ENCODE data around the gene PIK3CD. TPM values are rescaled to one million over a fixed set of nuclear protein-coding genes. Genes with fewer than 3 reads are reported as not detected.

PIK3CD gene
- total and polyA plus RNA-seq, 9 donors, result 1.4 to 3.5 (median 2.2) TPM

- H3K9me3 ChIP-seq (replicated peaks; ENCODE audit: control insufficient read depth, low read depth, low read length), result no peaks in the 10 kb centered on the region
- H3K4me1 ChIP-seq (ENCODE audit: control insufficient read depth, insufficient read depth, low read length), result peaks cover 14% of the 10 kb centered on the region
- no peak for DNase-seq
- WGBS (ENCODE audit: insufficient coverage), result 93% methylated on average over 20 of the region's 29 CpGs
- H3K4me3 ChIP-seq (ENCODE audit: low read length), result no peak overlapping the region
- peaks cover 2% of the 10 kb centered on the region for H3K36me3 ChIP-seq (ENCODE audit: control insufficient read depth, insufficient read depth, low read length)
- no peaks in the 10 kb centered on the region for H3K27me3 ChIP-seq (ENCODE audit: control insufficient read depth, insufficient read depth, low read length)
- no peak overlapping the region for H3K27ac ChIP-seq (ENCODE audit: low read length)
These were observed 65.1 kb downstream of the PIK3CD start for GRCh38 chr1:9716404-9717192.

- H3K36me3 ChIP-seq (ENCODE audit: control insufficient read depth, insufficient read depth, low read length), result peaks cover 2% of the 10 kb centered on the region
- H3K4me3 ChIP-seq (ENCODE audit: low read length), result peak overlapping the region; percentile 23
- H3K4me1 ChIP-seq (ENCODE audit: control insufficient read depth, insufficient read depth, low read length), result peaks cover 14% of the 10 kb centered on the region
- H3K27me3 ChIP-seq (ENCODE audit: control insufficient read depth, insufficient read depth, low read length), result no peaks in the 10 kb centered on the region
- DNase-seq, result peak; percentile 82
- 15% methylated on average over 16 of the region's 25 CpGs for WGBS (ENCODE audit: insufficient coverage)
- H3K27ac ChIP-seq (ENCODE audit: low read length), result no peak overlapping the region
- no peaks in the 10 kb centered on the region for H3K9me3 ChIP-seq (replicated peaks; ENCODE audit: control insufficient read depth, low read depth, low read length)
These were observed 65.9 kb downstream of the PIK3CD start for GRCh38 chr1:9717193-9718005.

GRCh38 chr1:9718006-9718680 lies 66.6 kb downstream of the PIK3CD start:
- H3K9me3 ChIP-seq (replicated peaks; ENCODE audit: control insufficient read depth, low read depth, low read length), result peaks cover 4% of the 10 kb centered on the region
- no peaks in the 10 kb centered on the region for H3K27me3 ChIP-seq (ENCODE audit: control insufficient read depth, insufficient read depth, low read length)
- peaks cover 14% of the 10 kb centered on the region for H3K4me1 ChIP-seq (ENCODE audit: control insufficient read depth, insufficient read depth, low read length)
- no peak for DNase-seq
- H3K36me3 ChIP-seq (ENCODE audit: control insufficient read depth, insufficient read depth, low read length), result peaks cover 2% of the 10 kb centered on the region
- H3K4me3 ChIP-seq (ENCODE audit: low read length), result no peak overlapping the region
- no peak overlapping the region for H3K27ac ChIP-seq (ENCODE audit: low read length)
- WGBS (ENCODE audit: insufficient coverage), result 65% methylated on average over 4 of the region's 10 CpGs

- no peaks in the 10 kb centered on the region for H3K27me3 ChIP-seq (ENCODE audit: control insufficient read depth, insufficient read depth, low read length)
- peaks cover 14% of the 10 kb centered on the region for H3K4me1 ChIP-seq (ENCODE audit: control insufficient read depth, insufficient read depth, low read length)
- WGBS (ENCODE audit: insufficient coverage), result 86% methylated on average over 27 of the region's 36 CpGs
- H3K9me3 ChIP-seq (replicated peaks; ENCODE audit: control insufficient read depth, low read depth, low read length), result peaks cover 10% of the 10 kb centered on the region
- no peak overlapping the region for H3K4me3 ChIP-seq (ENCODE audit: low read length)
- H3K36me3 ChIP-seq (ENCODE audit: control insufficient read depth, insufficient read depth, low read length), result peaks cover 11% of the 10 kb centered on the region
- no peak overlapping the region for H3K27ac ChIP-seq (ENCODE audit: low read length)
- DNase-seq, result no peak
These were observed 68.6 kb downstream of the PIK3CD start for GRCh38 chr1:9719978-9720722.

GRCh38 chr1:9720785-9721605 lies 69.5 kb downstream of the PIK3CD start:
- Histone ChIP-seq H3K4me3 (ENCODE audit: low read length) (no peak overlapping the region), H3K27ac (ENCODE audit: low read length) (no peak overlapping the region), H3K36me3 (ENCODE audit: control insufficient read depth, insufficient read depth, low read length) (peaks cover 11% of the 10 kb centered on the region), H3K27me3 (ENCODE audit: control insufficient read depth, insufficient read depth, low read length) (no peaks in the 10 kb centered on the region), H3K4me1 (ENCODE audit: control insufficient read depth, insufficient read depth, low read length) (peaks cover 14% of the 10 kb centered on the region), H3K9me3 (replicated peaks; ENCODE audit: control insufficient read depth, low read depth, low read length) (peaks cover 10% of the 10 kb centered on the region)
- no peak for DNase-seq
- WGBS (ENCODE audit: insufficient coverage), result 78% methylated on average over 29 of the region's 34 CpGs

GRCh38 chr1:9721606-9722377 lies 70.3 kb downstream of the PIK3CD start:
- H3K9me3 ChIP-seq (replicated peaks; ENCODE audit: control insufficient read depth, low read depth, low read length), result peaks cover 10% of the 10 kb centered on the region
- no peak for DNase-seq
- H3K27me3 ChIP-seq (ENCODE audit: control insufficient read depth, insufficient read depth, low read length), result no peaks in the 10 kb centered on the region
- no peak overlapping the region for H3K27ac ChIP-seq (ENCODE audit: low read length)
- H3K4me1 ChIP-seq (ENCODE audit: control insufficient read depth, insufficient read depth, low read length), result peaks cover 17% of the 10 kb centered on the region
- peaks cover 11% of the 10 kb centered on the region for H3K36me3 ChIP-seq (ENCODE audit: control insufficient read depth, insufficient read depth, low read length)
- WGBS (ENCODE audit: insufficient coverage), result 57% methylated on average over 26 of the region's 29 CpGs
- H3K4me3 ChIP-seq (ENCODE audit: low read length), result no peak overlapping the region

- peaks cover 13% of the 10 kb centered on the region for H3K4me1 ChIP-seq (ENCODE audit: control insufficient read depth, insufficient read depth, low read length)
- no peak overlapping the region for H3K4me3 ChIP-seq (ENCODE audit: low read length)
- no peaks in the 10 kb centered on the region for H3K27me3 ChIP-seq (ENCODE audit: control insufficient read depth, insufficient read depth, low read length)
- H3K27ac ChIP-seq (ENCODE audit: low read length), result no peak overlapping the region
- peaks cover 10% of the 10 kb centered on the region for H3K9me3 ChIP-seq (replicated peaks; ENCODE audit: control insufficient read depth, low read depth, low read length)
- no peak for DNase-seq
- 94% methylated on average over 5 of the region's 10 CpGs for WGBS (ENCODE audit: insufficient coverage)
- peaks cover 13% of the 10 kb centered on the region for H3K36me3 ChIP-seq (ENCODE audit: control insufficient read depth, insufficient read depth, low read length)
These were observed 70.8 kb downstream of the PIK3CD start for GRCh38 chr1:9722378-9722749.

GRCh38 chr1:9723068-9723805 lies 71.7 kb downstream of the PIK3CD start:
- peaks cover 10% of the 10 kb centered on the region for H3K9me3 ChIP-seq (replicated peaks; ENCODE audit: control insufficient read depth, low read depth, low read length)
- no peak overlapping the region for H3K4me3 ChIP-seq (ENCODE audit: low read length)
- peaks cover 19% of the 10 kb centered on the region for H3K36me3 ChIP-seq (ENCODE audit: control insufficient read depth, insufficient read depth, low read length)
- no peaks in the 10 kb centered on the region for H3K27me3 ChIP-seq (ENCODE audit: control insufficient read depth, insufficient read depth, low read length)
- H3K27ac ChIP-seq (ENCODE audit: low read length), result no peak overlapping the region
- peaks cover 5% of the 10 kb centered on the region for H3K4me1 ChIP-seq (ENCODE audit: control insufficient read depth, insufficient read depth, low read length)
- no peak for DNase-seq
- WGBS (ENCODE audit: insufficient coverage), result 95% methylated on average over 8 of the region's 14 CpGs

All from muscle of leg (tissue), 11 donors.